Mesenchymal stem cell (in vitro differentiated cells and primary cell): ENCODE data around the gene B3GAT3.

ENCODE experiments used
- DNase-seq: peaks from one replicate; pipeline ENCODE4 v3.0.0-alpha.2; 2013
- H2AFZ ChIP-seq: one replicate; pipeline ENCODE4 v1.6.1; 2013; ENCODE audit warnings: low read depth, mild to moderate bottlenecking, control low read depth, inconsistent platforms, low read length, moderate library complexity
- H2AK5ac ChIP-seq: 2 replicates; pipeline ENCODE4 v1.6.1; 2013; ENCODE audit warnings: low read length, moderate library complexity, mild to moderate bottlenecking, inconsistent platforms; ENCODE audit not compliant: severe bottlenecking
- H2BK120ac ChIP-seq: one replicate; pipeline ENCODE4 v1.6.1; 2013; ENCODE audit warnings: low read depth, mild to moderate bottlenecking, inconsistent platforms, low read length, moderate library complexity
- H2BK12ac ChIP-seq, 2 experiments: one replicate each; pipeline ENCODE4 v1.6.1; 2013; ENCODE audit warnings: inconsistent platforms in 2 of 2, low read length in 2 of 2, mild to moderate bottlenecking in 2 of 2, moderate library complexity in 2 of 2, control low read depth in 1 of 2
- H2BK15ac ChIP-seq: one replicate; pipeline ENCODE4 v1.6.1; 2013; ENCODE audit warnings: mild to moderate bottlenecking, low read depth, inconsistent platforms; ENCODE audit not compliant: poor library complexity, severe bottlenecking
- H2BK5ac ChIP-seq: 2 replicates; pipeline ENCODE4 v1.6.1; 2013; ENCODE audit warnings: low read depth, mild to moderate bottlenecking, low read length, control low read depth, inconsistent platforms; ENCODE audit not compliant: poor library complexity, severe bottlenecking
- H3K14ac ChIP-seq, 2 experiments: one replicate each; pipeline ENCODE4 v1.6.1; 2013; ENCODE audit warnings: inconsistent platforms in 2 of 2, low read length in 2 of 2, control low read depth in 1 of 2, mild to moderate bottlenecking in 1 of 2, moderate library complexity in 1 of 2
- H3K18ac ChIP-seq, 2 experiments: one replicate each; pipeline ENCODE4 v1.6.1; 2013; ENCODE audit warnings: inconsistent platforms in 2 of 2, low read length in 2 of 2, control low read depth in 1 of 2, low read depth in 1 of 2, mild to moderate bottlenecking in 1 of 2
- H3K23ac ChIP-seq, 2 experiments: one replicate each; pipeline ENCODE4 v1.6.1; 2013; ENCODE audit warnings: inconsistent platforms in 2 of 2, low read length in 2 of 2, mild to moderate bottlenecking in 2 of 2, moderate library complexity in 2 of 2, control low read depth in 1 of 2
- H3K27ac ChIP-seq: 2 replicates; pipeline ENCODE4 v1.5.1; 2013; ENCODE audit warnings: mild to moderate bottlenecking, moderate library complexity, low read length, control low read depth, inconsistent platforms; ENCODE audit not compliant: poor library complexity, severe bottlenecking
- H3K27me3 ChIP-seq, 2 experiments: 2 replicates each; pipeline versions ENCODE4 v1.6.1 to v1.7.0; 2013; ENCODE audit warnings: low read length in 2 of 2, mild to moderate bottlenecking in 2 of 2, moderate library complexity in 2 of 2, control low read depth in 1 of 2, inconsistent platforms in 1 of 2; ENCODE audit not compliant: control insufficient read depth in 1 of 2, insufficient read depth in 1 of 2
- H3K36me3 ChIP-seq, 2 experiments: 2 replicates each; pipeline versions ENCODE4 v1.6.1 to v1.7.0; 2013; ENCODE audit warnings: low read length in 2 of 2, control low read depth in 1 of 2, inconsistent platforms in 1 of 2, low read depth in 1 of 2, mild to moderate bottlenecking in 1 of 2; ENCODE audit not compliant: insufficient read depth in 2 of 2, control insufficient read depth in 1 of 2
- H3K4ac ChIP-seq, 2 experiments: one replicate each; pipeline ENCODE4 v1.6.1; 2013; ENCODE audit warnings: inconsistent platforms in 2 of 2, low read length in 2 of 2, mild to moderate bottlenecking in 2 of 2, moderate library complexity in 2 of 2, control low read depth in 1 of 2, low read depth in 1 of 2
- H3K4me1 ChIP-seq: 2 replicates; pipeline ENCODE4 v1.6.1; 2013; ENCODE audit warnings: low read depth, low read length, control low read depth; ENCODE audit not compliant: control insufficient read depth, insufficient read depth
- H3K4me2 ChIP-seq: 2 replicates; pipeline ENCODE4 v1.6.1; 2013; ENCODE audit warnings: low read length, mild to moderate bottlenecking, inconsistent platforms; ENCODE audit not compliant: poor library complexity, severe bottlenecking
- H3K4me3 ChIP-seq, 2 experiments: 2 replicates each; pipeline versions ENCODE4 v1.5.1 to v1.7.0; 2013; ENCODE audit warnings: low read length in 2 of 2, mild to moderate bottlenecking in 2 of 2, control low read depth in 1 of 2, low read depth in 1 of 2; ENCODE audit not compliant: insufficient read depth in 1 of 2
- H3K79me1 ChIP-seq: replicated peaks from 2 replicates; pipeline ENCODE4 v1.6.1; 2013; ENCODE audit warnings: mild to moderate bottlenecking, control low read depth, low read length, inconsistent platforms; ENCODE audit not compliant: poor library complexity, severe bottlenecking
- H3K9ac ChIP-seq: 2 replicates; pipeline ENCODE4 v1.7.0; 2013; ENCODE audit warnings: mild to moderate bottlenecking, low read length, moderate library complexity
- H3K9me3 ChIP-seq: 2 replicates; pipeline ENCODE4 v1.7.0; 2013; ENCODE audit warnings: mild to moderate bottlenecking, low read length; ENCODE audit not compliant: control insufficient read depth
- H4K8ac ChIP-seq: one replicate; pipeline ENCODE4 v1.6.1; 2013; ENCODE audit warnings: inconsistent platforms, mild to moderate bottlenecking, low read length, moderate library complexity
- H4K91ac ChIP-seq: one replicate; pipeline ENCODE4 v1.6.1; 2013; ENCODE audit warnings: mild to moderate bottlenecking, low read length, inconsistent platforms
- WGBS: methylation state at CpG from one replicate; pipeline ENCODE4 v1.1.7; 2013; ENCODE audit warnings: mixed read lengths; 5-methylcytosine and 5-hydroxymethylcytosine counted together

B3GAT3 gene

GRCh38 chr11:62595124-62595523, 26.7 kb downstream of the B3GAT3 start:
- no peak overlapping the region for H3K14ac ChIP-seq
- DNase-seq = no peak
- H3K36me3 ChIP-seq = peaks cover 61 to 68% of the 10 kb centered on the region in 2 experiments
- no peak overlapping the region for H4K8ac ChIP-seq
- H2BK12ac ChIP-seq = no peak overlapping the region
- no peak overlapping the region for H2BK5ac ChIP-seq
- no peak overlapping the region for H2BK15ac ChIP-seq
- WGBS = 97% methylated on average over 8 of the region's 8 CpGs
- H3K4ac ChIP-seq = no peak overlapping the region
- no peak overlapping the region for H3K18ac ChIP-seq
- H3K27me3 ChIP-seq = no peaks in the 10 kb centered on the region
- no peak overlapping the region for H3K23ac ChIP-seq
- no peak overlapping the region for H3K4me2 ChIP-seq
- H2AFZ ChIP-seq = no peak overlapping the region
- no peak overlapping the region for H3K4me3 ChIP-seq
- H3K79me1 ChIP-seq = peaks cover 19% of the 10 kb centered on the region
- H2AK5ac ChIP-seq = no peak overlapping the region
- no peak overlapping the region for H2BK120ac ChIP-seq
- H3K27ac ChIP-seq = no peak overlapping the region
- H3K9ac ChIP-seq = peak overlapping the region; percentile 28
- H4K91ac ChIP-seq = no peak overlapping the region
- peaks cover 18% of the 10 kb centered on the region for H3K4me1 ChIP-seq
- no peaks in the 10 kb centered on the region for H3K9me3 ChIP-seq

GRCh38 chr11:62593434-62594044, 28.2 kb downstream of the B3GAT3 start:
- no peak overlapping the region for H3K23ac ChIP-seq
- H3K9me3 ChIP-seq = no peaks in the 10 kb centered on the region
- no peak overlapping the region for H3K18ac ChIP-seq
- H2BK15ac ChIP-seq = no peak overlapping the region
- H3K14ac ChIP-seq = no peak overlapping the region
- H3K4me2 ChIP-seq = no peak overlapping the region
- no peak overlapping the region for H2BK5ac ChIP-seq
- H2BK120ac ChIP-seq = no peak overlapping the region
- H3K27me3 ChIP-seq = no peaks in the 10 kb centered on the region
- H3K79me1 ChIP-seq = peaks cover 26% of the 10 kb centered on the region
- H3K9ac ChIP-seq = peak overlapping the region; percentile 20
- H2AFZ ChIP-seq = no peak overlapping the region
- no peak overlapping the region for H2BK12ac ChIP-seq
- H2AK5ac ChIP-seq = no peak overlapping the region
- peak; percentile 77 for DNase-seq
- peaks cover 15% of the 10 kb centered on the region for H3K4me1 ChIP-seq
- no peak overlapping the region for H3K27ac ChIP-seq
- H3K4ac ChIP-seq = no peak overlapping the region
- no peak overlapping the region for H4K91ac ChIP-seq
- peaks cover 59 to 60% of the 10 kb centered on the region in 2 experiments for H3K36me3 ChIP-seq
- WGBS = 72% methylated on average over 11 of the region's 13 CpGs
- no peak overlapping the region for H4K8ac ChIP-seq
- H3K4me3 ChIP-seq = no peak overlapping the region

- Histone ChIP-seq H3K9me3 (no peaks in the 10 kb centered on the region), H2BK5ac (no peak overlapping the region), H3K4me2 (no peak overlapping the region), H2BK15ac (no peak overlapping the region), H4K8ac (no peak overlapping the region), H2AFZ (no peak overlapping the region), H3K14ac (no peak overlapping the region), H3K27ac (no peak overlapping the region), H3K27me3 (no peaks in the 10 kb centered on the region), H2AK5ac (no peak overlapping the region), H2BK12ac (no peak overlapping the region), H3K23ac (no peak overlapping the region), H3K4me3 (no peak overlapping the region), H4K91ac (no peak overlapping the region), H3K4ac (no peak overlapping the region), H3K18ac (no peak overlapping the region), H3K79me1 (peaks cover 26% of the 10 kb centered on the region), H2BK120ac (no peak overlapping the region), H3K4me1 (peaks cover 13% of the 10 kb centered on the region), H3K9ac (peak overlapping the region; percentile 95), H3K36me3 (peaks cover 55 to 60% of the 10 kb centered on the region in 2 experiments)
- 96% methylated on average over 7 of the region's 8 CpGs for WGBS
- no peak for DNase-seq
Measured at GRCh38 chr11:62592989-62593421, 28.8 kb downstream of the B3GAT3 start.

- DNase-seq = no peak
- no peak overlapping the region for H3K14ac ChIP-seq
- peaks cover 13% of the 10 kb centered on the region for H3K4me1 ChIP-seq
- WGBS = 25% methylated on average over 16 of the region's 17 CpGs
- H3K9me3 ChIP-seq = no peaks in the 10 kb centered on the region
- H3K9ac ChIP-seq = peak overlapping the region; percentile 95
- H3K18ac ChIP-seq = peak overlapping the region in 1 of 2 experiments; percentile 68
- H2BK15ac ChIP-seq = no peak overlapping the region
- peak overlapping the region; percentile 75 for H3K4me2 ChIP-seq
- peak overlapping the region; percentile 52 to 93 for H3K4me3 ChIP-seq
- no peak overlapping the region for H2AK5ac ChIP-seq
- H2BK5ac ChIP-seq = peak overlapping the region; percentile 50
- no peak overlapping the region for H2BK12ac ChIP-seq
- H3K23ac ChIP-seq = no peak overlapping the region
- H3K79me1 ChIP-seq = peaks cover 30% of the 10 kb centered on the region
- peak overlapping the region; percentile 5 for H4K91ac ChIP-seq
- peak overlapping the region; percentile 73 for H4K8ac ChIP-seq
- H3K27ac ChIP-seq = peak overlapping the region; percentile 88
- H3K27me3 ChIP-seq = no peaks in the 10 kb centered on the region
- H3K4ac ChIP-seq = peak overlapping the region in 1 of 2 experiments; percentile 57
- peaks cover 54 to 55% of the 10 kb centered on the region in 2 experiments for H3K36me3 ChIP-seq
- peak overlapping the region; percentile 21 for H2AFZ ChIP-seq
- H2BK120ac ChIP-seq = no peak overlapping the region
Measured at GRCh38 chr11:62592146-62592815, 29.5 kb downstream of the B3GAT3 start.
